Loucy (cell line): Measurements from ENCODE around the gene ZNF775.

Experiments used
- CTCF ChIP-seq: fragments of 200-600 bp; sonication (generic); conservative IDR thresholded peaks from 2 replicates; pipeline ENCODE4 v1.5.1; 2014; ENCODE audit warnings: mild to moderate bottlenecking, antibody characterized with exemption, low read length
- EZH2phosphoT487 ChIP-seq: fragments of 200-600 bp; IDR thresholded peaks from 2 replicates; pipeline ENCODE4 v1.6.1; 2018; ENCODE audit warnings: antibody characterized with exemption, mild to moderate bottlenecking, moderate library complexity, borderline replicate concordance

DNA sequence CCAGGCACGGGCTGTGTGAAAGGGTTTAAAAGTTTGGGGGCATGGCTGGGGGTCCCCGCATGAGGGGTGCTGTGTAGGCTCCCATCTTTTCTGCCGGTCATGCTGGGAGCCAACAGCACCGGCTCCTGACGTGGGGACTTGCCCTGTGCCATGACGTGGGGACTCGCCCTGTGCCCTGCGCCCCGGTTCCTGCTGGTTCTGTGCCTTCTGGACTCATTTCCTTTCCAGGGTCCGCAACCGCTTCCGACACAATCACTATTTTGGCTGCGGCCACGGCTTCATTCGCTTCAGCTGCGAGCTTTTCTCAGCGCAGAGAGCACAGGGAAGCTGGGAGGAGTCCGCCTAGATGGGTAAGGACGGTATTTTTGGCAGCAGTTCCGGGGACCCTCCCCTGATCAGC, 63.7 kb downstream of the ZNF775 start:
- TF ChIP-seq CTCF (no peak), EZH2phosphoT487 (no peak)
